ENCODE measurements around the gene PLXNC1. TPM values are rescaled to one million over a fixed set of nuclear protein-coding genes. Genes with fewer than 3 reads are reported as not detected.

PLXNC1 gene
- total and polyA plus RNA-seq, 5 donors, result 2.4 to 7.6 (median 5.1) TPM

DNA sequence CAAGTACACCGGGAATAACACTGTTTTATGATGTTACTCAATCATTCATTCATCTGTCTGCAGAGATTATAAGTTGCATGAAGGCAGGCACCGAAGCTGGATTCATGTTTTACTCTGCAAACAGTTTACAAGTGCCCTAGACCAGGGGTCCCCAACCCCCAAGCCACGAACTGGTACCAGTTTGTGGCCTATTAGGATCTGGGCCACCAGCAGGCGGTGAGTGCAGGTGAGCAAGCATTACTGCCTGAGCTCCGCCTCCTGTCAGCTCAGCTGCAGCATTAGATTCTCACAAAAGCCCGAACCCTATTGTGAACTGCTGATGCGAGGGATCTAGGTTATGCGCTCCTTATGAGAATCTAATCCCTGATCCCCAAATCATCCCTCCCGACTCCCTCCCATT, 38.1 kb upstream of the PLXNC1 start:
- intact Hi-C loops (cut with DNase I), result no loop called here
- H3K4me1 ChIP-seq (ENCODE audit: control insufficient read depth, insufficient read depth, low read length), result no peaks in the 10 kb centered on the region
- H3K9me3 ChIP-seq (ENCODE audit: control insufficient read depth, low read length), result no peaks in the 10 kb centered on the region
- H3K27ac ChIP-seq (ENCODE audit: low read length), result no peak overlapping the region
- WGBS, result 90% methylated on average over 9 of the region's 9 CpGs
- DNase-seq (no peak), ATAC-seq (no peak)
- H3K27me3 ChIP-seq (ENCODE audit: control insufficient read depth, insufficient read depth), result no peaks in the 10 kb centered on the region
- H3K4me3 ChIP-seq (ENCODE audit: low read length), result no peak overlapping the region

DNA sequence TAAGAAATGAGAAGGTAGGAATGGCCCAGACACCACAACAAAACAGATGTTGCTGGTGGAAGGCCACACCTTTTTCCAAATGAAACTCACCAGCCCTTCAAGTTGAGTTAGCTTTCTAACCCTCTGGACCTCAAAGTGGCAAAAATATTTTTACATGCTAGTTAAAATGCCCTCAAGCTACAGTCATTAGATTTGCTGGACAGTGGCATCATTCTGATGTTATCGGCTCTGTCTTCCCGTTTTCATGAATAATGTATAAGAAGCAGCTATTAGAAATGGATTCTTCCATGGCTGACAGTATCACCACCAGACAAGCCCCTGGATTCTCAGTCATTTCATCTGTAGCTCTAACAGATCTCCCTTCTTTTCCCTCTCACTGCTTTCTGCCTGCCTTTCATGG, 37.1 kb upstream of the PLXNC1 start:
- H3K4me3 ChIP-seq (ENCODE audit: low read length), result no peak overlapping the region
- WGBS, result 80% methylated on average over 2 of the region's 2 CpGs

DNA sequence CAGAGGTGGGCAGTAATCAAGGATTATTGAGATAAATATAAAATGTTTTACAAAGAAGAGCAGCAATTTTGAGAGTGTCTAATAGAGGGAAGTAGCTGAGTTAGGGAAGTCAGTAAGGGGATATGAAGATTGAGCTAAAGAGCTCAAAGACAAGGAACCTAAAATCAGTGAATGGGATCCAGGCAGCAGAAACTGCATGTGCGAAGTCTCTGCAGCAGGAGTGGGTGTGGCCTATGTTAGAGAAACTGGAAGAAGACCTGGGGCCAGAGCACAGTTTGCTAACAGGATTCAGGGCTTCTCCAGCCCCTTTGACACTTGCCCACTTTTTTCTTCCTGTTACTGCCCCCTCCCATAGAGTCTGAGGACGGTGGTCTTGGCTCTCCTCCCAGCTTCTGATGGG, 36.3 kb upstream of the PLXNC1 start:
- WGBS, result 61% methylated on average over 2 of the region's 2 CpGs
- no peaks in the 10 kb centered on the region for H3K27me3 ChIP-seq (ENCODE audit: control insufficient read depth, insufficient read depth)
- ATAC-seq (no peak), DNase-seq (no peak)
- H3K9me3 ChIP-seq (ENCODE audit: control insufficient read depth, low read length), result no peaks in the 10 kb centered on the region
- H3K27ac ChIP-seq (ENCODE audit: low read length), result no peak overlapping the region
- no peaks in the 10 kb centered on the region for H3K4me1 ChIP-seq (ENCODE audit: control insufficient read depth, insufficient read depth, low read length)
- no peak overlapping the region for H3K4me3 ChIP-seq (ENCODE audit: low read length)
- intact Hi-C loops (cut with DNase I), result no loop called here

More for the DNA sequence above, 37.1 kb upstream of the PLXNC1 start:
- no peak for ATAC-seq
- no peaks in the 10 kb centered on the region for H3K4me1 ChIP-seq (ENCODE audit: control insufficient read depth, insufficient read depth, low read length)
- H3K27me3 ChIP-seq (ENCODE audit: control insufficient read depth, insufficient read depth), result no peaks in the 10 kb centered on the region
- no peaks in the 10 kb centered on the region for H3K9me3 ChIP-seq (ENCODE audit: control insufficient read depth, low read length)
- intact Hi-C loops (cut with DNase I), result no loop called here
- H3K27ac ChIP-seq (ENCODE audit: low read length), result no peak overlapping the region
- DNase-seq, result no peak

DNA sequence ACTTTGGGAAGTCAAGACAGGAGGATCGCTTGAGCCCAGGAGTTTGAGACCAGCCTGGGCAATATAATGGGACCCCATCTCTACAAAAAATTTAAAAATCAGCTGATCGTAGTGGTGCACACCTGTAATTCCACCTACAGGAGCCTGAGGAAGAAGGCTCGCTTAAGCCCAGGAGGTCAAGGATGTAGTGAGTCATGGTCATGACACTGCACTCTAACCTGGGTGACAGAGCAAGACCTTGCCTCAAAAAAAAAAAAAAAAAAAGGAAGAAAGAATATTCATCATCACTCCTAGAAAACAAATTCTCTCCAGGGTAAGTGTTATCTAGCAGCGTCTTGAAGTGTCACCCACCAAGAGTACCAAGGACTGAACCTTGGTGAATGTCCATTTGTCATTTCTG, 34.2 kb upstream of the PLXNC1 start:
- ATAC-seq, result no peak
- H3K4me1 ChIP-seq (ENCODE audit: control insufficient read depth, insufficient read depth, low read length), result no peaks in the 10 kb centered on the region
- intact Hi-C loops (cut with DNase I), result no loop called here
- 95% methylated on average over 4 of the region's 4 CpGs for whole genome bisulfite sequencing
- H3K27me3 ChIP-seq (ENCODE audit: control insufficient read depth, insufficient read depth), result no peaks in the 10 kb centered on the region
- DNase-seq, result no peak
- H3K9me3 ChIP-seq (ENCODE audit: control insufficient read depth, low read length), result no peaks in the 10 kb centered on the region
- H3K4me3 ChIP-seq (ENCODE audit: low read length), result no peak overlapping the region
- no peak overlapping the region for H3K27ac ChIP-seq (ENCODE audit: low read length)

DNA sequence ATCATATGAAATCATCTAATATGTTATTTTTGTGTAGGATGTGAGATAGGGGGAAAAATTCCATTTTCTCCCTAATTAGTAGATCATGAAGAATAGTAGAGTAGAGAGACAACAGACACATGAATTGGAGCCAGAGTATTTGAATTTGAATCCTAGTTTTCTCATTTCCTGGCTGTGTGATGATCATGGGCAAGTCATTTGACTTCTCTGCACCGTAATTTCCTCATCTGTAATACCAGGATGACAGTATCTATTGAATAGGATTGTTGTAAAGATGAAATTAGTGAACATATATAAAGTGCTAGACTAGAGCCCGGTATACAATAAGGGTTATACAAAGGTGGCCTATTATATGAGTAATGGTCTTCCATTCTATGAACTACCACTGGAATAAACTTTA, 32.2 kb upstream of the PLXNC1 start:
- DNase-seq (no peak), ATAC-seq (no peak)
- Histone ChIP-seq H3K27me3 (ENCODE audit: control insufficient read depth, insufficient read depth) (no peaks in the 10 kb centered on the region), H3K4me1 (ENCODE audit: control insufficient read depth, insufficient read depth, low read length) (no peaks in the 10 kb centered on the region), H3K9me3 (ENCODE audit: control insufficient read depth, low read length) (no peaks in the 10 kb centered on the region), H3K4me3 (ENCODE audit: low read length) (no peak overlapping the region), H3K27ac (ENCODE audit: low read length) (no peak overlapping the region)
- 94% methylated on average over 2 of the region's 2 CpGs for WGBS
- intact Hi-C loops (cut with DNase I), result no loop called here

GRCh38 chr12:94121886-94122285, 26.5 kb upstream of the PLXNC1 start:
- H3K27me3 ChIP-seq (ENCODE audit: control insufficient read depth, insufficient read depth), result no peaks in the 10 kb centered on the region
- no peak overlapping the region for H3K27ac ChIP-seq (ENCODE audit: low read length)
- H3K4me1 ChIP-seq (ENCODE audit: control insufficient read depth, insufficient read depth, low read length), result no peaks in the 10 kb centered on the region
- intact Hi-C loops (cut with DNase I), result no loop called here
- ATAC-seq, result no peak
- H3K4me3 ChIP-seq (ENCODE audit: low read length), result no peak overlapping the region
- DNase-seq, result no peak
- 41% methylated on average over 3 of the region's 3 CpGs for WGBS
- no peaks in the 10 kb centered on the region for H3K9me3 ChIP-seq (ENCODE audit: control insufficient read depth, low read length)

DNA sequence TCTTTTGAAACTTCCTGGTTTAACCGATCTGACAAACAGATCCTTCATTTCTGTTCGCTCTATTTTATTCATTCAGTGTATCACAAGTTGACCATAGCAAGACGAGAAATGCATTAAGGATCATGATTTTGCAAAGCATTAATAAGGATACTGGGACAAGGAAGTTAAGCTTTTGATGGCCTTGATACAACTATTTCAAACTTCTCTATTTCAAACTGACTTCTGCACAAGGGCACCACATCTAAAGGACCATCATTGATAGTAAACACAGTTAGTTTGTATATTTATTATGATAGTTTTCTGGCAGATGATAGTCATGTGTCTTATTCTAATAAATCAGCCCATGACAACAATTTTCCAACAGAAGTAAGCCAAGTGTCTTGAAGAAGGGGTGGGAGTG, 25.8 kb upstream of the PLXNC1 start:
- Histone ChIP-seq H3K27me3 (ENCODE audit: control insufficient read depth, insufficient read depth) (no peaks in the 10 kb centered on the region), H3K9me3 (ENCODE audit: control insufficient read depth, low read length) (no peaks in the 10 kb centered on the region), H3K27ac (ENCODE audit: low read length) (no peak overlapping the region), H3K4me1 (ENCODE audit: control insufficient read depth, insufficient read depth, low read length) (no peaks in the 10 kb centered on the region), H3K4me3 (ENCODE audit: low read length) (no peak overlapping the region)
- DNase-seq (no peak), ATAC-seq (no peak)
- intact Hi-C loops (cut with DNase I), result no loop called here
- WGBS, result 82% methylated on average over 3 of the region's 3 CpGs

DNA sequence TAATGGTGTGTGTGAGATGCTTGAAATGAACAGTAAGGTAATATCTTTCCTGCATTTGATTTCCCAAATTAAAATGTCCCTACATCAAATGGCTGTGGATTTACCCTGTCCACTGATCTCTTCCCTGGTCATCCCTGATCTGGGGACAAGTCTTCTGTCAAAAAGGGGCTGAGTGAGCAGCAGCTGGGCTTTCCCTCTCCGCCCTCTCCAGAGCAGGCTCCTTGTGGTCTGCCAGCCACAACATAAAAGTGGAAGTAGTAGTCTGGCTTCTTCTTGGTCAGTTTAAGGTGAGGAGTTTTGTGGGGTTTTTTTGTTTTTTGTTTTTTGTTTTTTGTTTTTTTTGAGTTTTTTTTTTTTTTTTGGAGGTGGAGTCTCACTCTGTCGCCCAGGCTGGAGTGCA, 25.2 kb upstream of the PLXNC1 start:
- Histone ChIP-seq H3K27ac (ENCODE audit: low read length) (no peak overlapping the region), H3K4me1 (ENCODE audit: control insufficient read depth, insufficient read depth, low read length) (no peaks in the 10 kb centered on the region), H3K9me3 (ENCODE audit: control insufficient read depth, low read length) (no peaks in the 10 kb centered on the region), H3K27me3 (ENCODE audit: control insufficient read depth, insufficient read depth) (no peaks in the 10 kb centered on the region), H3K4me3 (ENCODE audit: low read length) (no peak overlapping the region)
- intact Hi-C loops (cut with DNase I), result no loop called here
- 89% methylated on average over 2 of the region's 2 CpGs for WGBS
- ATAC-seq (no peak), DNase-seq (no peak)

GRCh38 chr12:94126067-94126466, 22.3 kb upstream of the PLXNC1 start:
- no peak for DNase-seq
- Histone ChIP-seq H3K9me3 (ENCODE audit: control insufficient read depth, low read length) (no peaks in the 10 kb centered on the region), H3K4me1 (ENCODE audit: control insufficient read depth, insufficient read depth, low read length) (no peaks in the 10 kb centered on the region), H3K27ac (ENCODE audit: low read length) (no peak overlapping the region), H3K4me3 (ENCODE audit: low read length) (no peak overlapping the region), H3K27me3 (ENCODE audit: control insufficient read depth, insufficient read depth) (no peaks in the 10 kb centered on the region)
- intact Hi-C loops (cut with DNase I), result no loop called here
- 67% methylated on average over 1 of the region's 1 CpG for WGBS
- ATAC-seq, result no peak

GRCh38 chr12:94127239-94128131, 20.9 kb upstream of the PLXNC1 start:
- ATAC-seq (no peak), DNase-seq (no peak)
- intact Hi-C loops (cut with DNase I), result no loop called here
- Histone ChIP-seq H3K27me3 (ENCODE audit: control insufficient read depth, insufficient read depth) (no peaks in the 10 kb centered on the region), H3K4me1 (ENCODE audit: control insufficient read depth, insufficient read depth, low read length) (no peaks in the 10 kb centered on the region), H3K9me3 (ENCODE audit: control insufficient read depth, low read length) (no peaks in the 10 kb centered on the region), H3K27ac (ENCODE audit: low read length) (no peak overlapping the region), H3K4me3 (ENCODE audit: low read length) (no peak overlapping the region)
- WGBS, result 60% methylated on average over 12 of the region's 12 CpGs

DNA sequence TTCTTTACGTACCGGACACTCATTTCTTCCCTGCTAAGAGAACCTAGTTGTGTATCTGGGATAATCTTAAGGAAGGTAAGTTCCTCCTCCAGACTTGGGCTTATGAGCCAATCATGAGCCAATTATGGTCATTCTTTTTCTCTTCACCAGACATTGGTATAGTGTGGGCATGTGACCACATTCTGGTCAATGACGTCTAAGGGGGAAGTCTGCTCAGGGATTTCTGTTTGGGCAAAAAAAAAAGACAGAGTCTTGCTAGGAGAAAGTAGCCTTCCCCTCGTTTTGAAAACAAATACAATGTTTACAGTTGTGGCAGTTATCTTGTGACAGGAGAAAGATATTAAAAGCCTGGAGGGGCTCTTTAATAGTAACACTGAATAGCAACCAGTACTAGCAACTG, 20.1 kb upstream of the PLXNC1 start:
- intact Hi-C loops (cut with DNase I), result no loop called here

More for the DNA sequence above, 20.1 kb upstream of the PLXNC1 start:
- Histone ChIP-seq H3K27me3 (ENCODE audit: control insufficient read depth, insufficient read depth) (no peaks in the 10 kb centered on the region), H3K4me3 (ENCODE audit: low read length) (no peak overlapping the region), H3K9me3 (ENCODE audit: control insufficient read depth, low read length) (no peaks in the 10 kb centered on the region), H3K27ac (ENCODE audit: low read length) (no peak overlapping the region), H3K4me1 (ENCODE audit: control insufficient read depth, insufficient read depth, low read length) (no peaks in the 10 kb centered on the region)
- WGBS, result 67% methylated on average over 4 of the region's 4 CpGs
- ATAC-seq (no peak), DNase-seq (no peak)
